Vagina (tissue), 2 donors: Measurements from ENCODE around the gene TMEM204.

ENCODE experiments used
- POLR2A ChIP-seq, 2 donors: fragments of 450-650 bp; IDR thresholded peaks; one replicate each; pipeline ENCODE4 v1.6.1; 2017; ENCODE audit warnings: antibody characterized with exemption in 2 of 2, mild to moderate bottlenecking in 2 of 2, moderate library complexity in 2 of 2
- POLR2AphosphoS5 ChIP-seq, 2 donors: sonication (generic); formaldehyde crosslinking; IDR thresholded peaks; one replicate each; pipeline ENCODE4 v1.9.0; 2017; ENCODE audit warnings: antibody characterized with exemption in 2 of 2, mild to moderate bottlenecking in 2 of 2, low read depth in 1 of 2; ENCODE audit not compliant: insufficient read depth in 1 of 2
- TF ChIP-seq, protein P1 (sequence below), 3 experiments: fragments of 450-650 bp in 2 of 3; fragments of 200-600 bp in 1 of 3; sonication (generic) in 1 of 3; IDR thresholded peaks; one replicate each; pipeline ENCODE4 v1.5.1; 2017 to 2019; ENCODE audit warnings: antibody characterized with exemption in 3 of 3, mild to moderate bottlenecking in 2 of 3, moderate library complexity in 2 of 3

DNA sequence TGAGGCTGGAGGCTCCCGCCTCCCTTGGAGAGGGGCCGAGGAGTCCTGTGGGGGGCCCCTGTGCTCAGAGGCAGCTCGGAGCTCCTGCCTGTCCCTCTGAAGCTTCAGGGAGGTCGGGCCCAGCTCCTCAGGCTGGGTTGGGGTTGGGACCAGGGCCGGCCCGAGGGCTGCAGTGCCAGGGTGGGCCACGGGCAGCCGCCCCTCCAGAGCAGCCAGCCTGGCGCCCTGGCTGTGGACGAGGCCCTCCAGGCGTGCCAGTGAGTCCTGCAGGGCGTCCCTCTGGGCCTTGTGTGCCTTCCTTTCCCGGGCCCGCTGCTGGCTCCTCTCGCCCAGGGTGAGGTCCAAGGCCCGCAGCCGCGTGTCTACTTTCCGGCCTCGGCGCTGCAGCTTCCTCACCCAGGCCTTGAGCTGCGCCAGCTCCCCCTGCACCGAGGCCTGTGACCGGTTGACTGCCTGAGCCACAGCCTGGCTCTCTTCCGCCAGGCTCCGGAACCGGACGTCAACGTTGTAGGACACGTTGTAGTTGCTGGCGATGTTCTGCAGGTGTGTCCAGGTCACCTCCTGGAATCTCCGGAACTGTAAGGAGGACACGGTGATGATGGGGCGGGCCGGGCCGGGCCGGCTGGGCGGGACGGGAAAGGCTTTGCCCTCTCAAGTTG, 45.9 kb upstream of the TMEM204 start:
- TF ChIP-seq, protein P1, sequence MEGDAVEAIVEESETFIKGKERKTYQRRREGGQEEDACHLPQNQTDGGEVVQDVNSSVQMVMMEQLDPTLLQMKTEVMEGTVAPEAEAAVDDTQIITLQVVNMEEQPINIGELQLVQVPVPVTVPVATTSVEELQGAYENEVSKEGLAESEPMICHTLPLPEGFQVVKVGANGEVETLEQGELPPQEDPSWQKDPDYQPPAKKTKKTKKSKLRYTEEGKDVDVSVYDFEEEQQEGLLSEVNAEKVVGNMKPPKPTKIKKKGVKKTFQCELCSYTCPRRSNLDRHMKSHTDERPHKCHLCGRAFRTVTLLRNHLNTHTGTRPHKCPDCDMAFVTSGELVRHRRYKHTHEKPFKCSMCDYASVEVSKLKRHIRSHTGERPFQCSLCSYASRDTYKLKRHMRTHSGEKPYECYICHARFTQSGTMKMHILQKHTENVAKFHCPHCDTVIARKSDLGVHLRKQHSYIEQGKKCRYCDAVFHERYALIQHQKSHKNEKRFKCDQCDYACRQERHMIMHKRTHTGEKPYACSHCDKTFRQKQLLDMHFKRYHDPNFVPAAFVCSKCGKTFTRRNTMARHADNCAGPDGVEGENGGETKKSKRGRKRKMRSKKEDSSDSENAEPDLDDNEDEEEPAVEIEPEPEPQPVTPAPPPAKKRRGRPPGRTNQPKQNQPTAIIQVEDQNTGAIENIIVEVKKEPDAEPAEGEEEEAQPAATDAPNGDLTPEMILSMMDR (IDR thresholded peaks at IDR 0.05), result no peak
- no peak for TF ChIP-seq POLR2A (IDR thresholded peaks at IDR 0.05)
- TF ChIP-seq POLR2AphosphoS5 (IDR thresholded peaks at IDR 0.05; ENCODE audit: insufficient read depth in 1 of 2, low read depth in 1 of 2), result no peak
